IMR-90 (cell line): Measurements from ENCODE around the gene SLC35D2. TPM values are rescaled to one million over a fixed set of nuclear protein-coding genes. Genes with fewer than 3 reads are reported as not detected.

Experiments used
- ATAC-seq: fragments of 200-7000 bp; cut with Tn5 transposase; 2 replicates; pipeline ENCODE4 v1.9.1; 2020; ENCODE audit warnings: low read depth, mild to moderate bottlenecking, moderate library complexity
- BruUV-seq: library from RNA; stranded (reverse); fragments of 400-500 nt; replicated peaks from 2 replicates; lab custom pipeline; 2021; lab: Mats Ljungman, UMichigan
- CTCF ChIA-PET: fragments of 300-600 bp; formaldehyde crosslinking; extraction: SDS; loops from one replicate; lab custom pipeline; 2021; ENCODE audit warnings: antibody characterized with exemption; lab: Yijun Ruan, JAX
- POLR2A ChIA-PET: fragments of 300-600 bp; sonication (Branson Sonifier 250); formaldehyde crosslinking; loops from one replicate; lab custom pipeline; 2022; ENCODE audit warnings: antibody characterized with exemption; ENCODE audit not compliant: unreplicated experiment; lab: Charles Lee
- DNase-seq: peaks from one replicate; pipeline ENCODE4 v3.0.0; 2013
- H2AFZ ChIP-seq: replicated peaks from 2 replicates; pipeline ENCODE3; 2013; ENCODE audit warnings: low read length, mild to moderate bottlenecking; ENCODE audit not compliant: poor library complexity
- H2AK5ac ChIP-seq: 2 replicates; pipeline ENCODE4 v1.6.1; 2013; ENCODE audit warnings: low read depth, low read length, inconsistent platforms
- H2AK9ac ChIP-seq: replicated peaks from 2 replicates; pipeline ENCODE3; 2013; ENCODE audit warnings: mild to moderate bottlenecking, low read depth, low read length, moderate library complexity; ENCODE audit not compliant: poor library complexity
- H2BK120ac ChIP-seq: 2 replicates; pipeline ENCODE4 v1.6.1; 2013; ENCODE audit warnings: low read depth, low read length, inconsistent platforms
- H2BK15ac ChIP-seq: 3 replicates; pipeline ENCODE4 v1.6.1; 2013; ENCODE audit warnings: low read depth, low read length, inconsistent platforms
- H2BK20ac ChIP-seq: 2 replicates; pipeline ENCODE4 v1.6.1; 2013; ENCODE audit warnings: low read depth, mild to moderate bottlenecking, inconsistent platforms, low read length, moderate library complexity
- H2BK5ac ChIP-seq: 2 replicates; pipeline ENCODE4 v1.6.1; 2013; ENCODE audit warnings: mild to moderate bottlenecking, low read depth, low read length, inconsistent platforms; ENCODE audit not compliant: poor library complexity, severe bottlenecking
- H3K14ac ChIP-seq: replicated peaks from 2 replicates; pipeline ENCODE4 v1.6.1; 2013; ENCODE audit warnings: low read depth, low read length, inconsistent platforms
- H3K18ac ChIP-seq: 2 replicates; pipeline ENCODE4 v1.6.1; 2013; ENCODE audit warnings: low read depth, low read length, control low read depth
- H3K23ac ChIP-seq: 2 replicates; pipeline ENCODE4 v1.6.1; 2013; ENCODE audit warnings: low read depth, low read length, inconsistent platforms
- H3K27ac ChIP-seq: 2 replicates; pipeline ENCODE4 v1.5.1; 2013; ENCODE audit warnings: mild to moderate bottlenecking, control low read depth, low read length; ENCODE audit not compliant: insufficient read depth
- H3K27me3 ChIP-seq: 2 replicates; pipeline ENCODE4 v1.6.1; 2013; ENCODE audit warnings: low read length; ENCODE audit not compliant: control insufficient read depth, insufficient read depth
- H3K36me3 ChIP-seq: 2 replicates; pipeline ENCODE4 v1.6.1; 2013; ENCODE audit warnings: low read length, mixed read lengths; ENCODE audit not compliant: control insufficient read depth, insufficient read depth
- H3K4ac ChIP-seq: 2 replicates; pipeline ENCODE4 v1.6.1; 2013; ENCODE audit warnings: low read depth, low read length, inconsistent platforms
- H3K4me1 ChIP-seq: 2 replicates; pipeline ENCODE4 v1.6.1; 2013; ENCODE audit warnings: low read length, mixed read lengths; ENCODE audit not compliant: control insufficient read depth, insufficient read depth
- H3K4me2 ChIP-seq: 2 replicates; pipeline ENCODE4 v1.6.1; 2013; ENCODE audit warnings: low read depth, mild to moderate bottlenecking, control low read depth, low read length, moderate library complexity
- H3K4me3 ChIP-seq: 2 replicates; pipeline ENCODE4 v1.5.1; 2013; ENCODE audit warnings: low read depth, mild to moderate bottlenecking, control low read depth, low read length, moderate library complexity; ENCODE audit not compliant: insufficient read depth
- H3K56ac ChIP-seq: 2 replicates; pipeline ENCODE4 v1.6.1; 2013; ENCODE audit warnings: low read length, inconsistent platforms; ENCODE audit not compliant: insufficient read depth; ENCODE audit errors: extremely low read depth
- H3K79me1 ChIP-seq, 2 experiments: 2 replicates each; pipeline ENCODE4 v1.6.1; 2013; ENCODE audit warnings: low read length in 2 of 2, inconsistent platforms in 1 of 2, low read depth in 1 of 2
- H3K9ac ChIP-seq: 2 replicates; pipeline ENCODE4 v1.6.1; 2013; ENCODE audit warnings: low read depth, low read length, control low read depth
- H3K9me1 ChIP-seq: 2 replicates; pipeline ENCODE4 v1.6.1; 2013; ENCODE audit warnings: low read length, inconsistent platforms; ENCODE audit not compliant: insufficient read depth
- H3K9me3 ChIP-seq: 2 replicates; pipeline ENCODE4 v1.6.1; 2013; ENCODE audit warnings: low read length; ENCODE audit not compliant: control insufficient read depth, insufficient read depth
- H4K20me1 ChIP-seq: 2 replicates; pipeline ENCODE4 v1.6.1; 2013; ENCODE audit warnings: low read length, inconsistent platforms; ENCODE audit not compliant: insufficient read depth
- H4K5ac ChIP-seq: 2 replicates; pipeline ENCODE4 v1.6.1; 2013; ENCODE audit warnings: mild to moderate bottlenecking, low read depth, low read length, control low read depth
- H4K8ac ChIP-seq, 2 experiments: 2 replicates each; pipeline ENCODE4 v1.6.1; 2013; ENCODE audit warnings: low read depth in 2 of 2, low read length in 2 of 2, control low read depth in 1 of 2, inconsistent platforms in 1 of 2
- H4K91ac ChIP-seq: 2 replicates; pipeline ENCODE4 v1.6.1; 2013; ENCODE audit warnings: low read depth, low read length, inconsistent platforms; ENCODE audit not compliant: insufficient read depth
- CTCF ChIP-seq: conservative IDR thresholded peaks from 2 replicates; pipeline ENCODE4 v1.5.1; 2012; ENCODE audit warnings: mild to moderate bottlenecking, low read depth, low read length, improper control_type of control experiment
- FOS ChIP-seq: fragments of 150-350 bp; IDR thresholded peaks from 2 replicates; pipeline ENCODE4 v1.6.1; 2016; ENCODE audit warnings: low read depth, low read length
- MAZ ChIP-seq: IDR thresholded peaks from 2 replicates; pipeline ENCODE4 v1.6.1; 2012; ENCODE audit warnings: low read depth, mild to moderate bottlenecking, low read length, improper control_type of control experiment, moderate library complexity, borderline replicate concordance
- MXI1 ChIP-seq: IDR thresholded peaks from 2 replicates; pipeline ENCODE4 v1.6.1; 2012; ENCODE audit warnings: low read depth, mild to moderate bottlenecking, low read length, moderate library complexity, borderline replicate concordance
- NFE2L2 ChIP-seq: fragments of 150-350 bp; IDR thresholded peaks from 2 replicates; pipeline ENCODE4 v1.6.1; 2016; ENCODE audit warnings: low read depth, mild to moderate bottlenecking, low read length
- POLR2A ChIP-seq: IDR thresholded peaks from 2 replicates; pipeline ENCODE4 v1.6.1; 2012; ENCODE audit warnings: mild to moderate bottlenecking, low read depth, low read length
- RFX5 ChIP-seq: IDR thresholded peaks from 2 replicates; pipeline ENCODE4 v1.8.0; 2012; ENCODE audit warnings: low read depth, mild to moderate bottlenecking, low read length, moderate library complexity
- SMC3 ChIP-seq: fragments of 150-350 bp; IDR thresholded peaks from 2 replicates; pipeline ENCODE4 v1.6.1; 2016; ENCODE audit warnings: low read depth, mild to moderate bottlenecking, antibody characterized with exemption, low read length, moderate library complexity
- USF2 ChIP-seq: fragments of 150-350 bp; IDR thresholded peaks from 2 replicates; pipeline ENCODE4 v1.6.1; 2017; ENCODE audit warnings: mild to moderate bottlenecking, antibody characterized with exemption, low read length, low read depth
- dilution Hi-C: fragments of 300-500 bp; cut with HindIII; formaldehyde crosslinking; loops from one replicate; pipeline ENCODE4 v1.14.3; 2018; ENCODE audit warnings: low sequenced_read_pairs; ENCODE audit not compliant: unreplicated experiment
- in situ Hi-C: fragments of 300-500 bp; cut with MboI; formaldehyde crosslinking; loops from 3 replicates; pipeline ENCODE4 v1.14.3; 2019; ENCODE audit warnings: low sequenced_read_pairs, inconsistent platforms, mixed read lengths
- intact Hi-C: fragments of 100-400 bp; cut with micrococcal nuclease; formaldehyde crosslinking; loops from 2 replicates; pipeline ENCODE4 v1.10.0; 2022
- polyA plus RNA-seq, 3 experiments: library from polyadenylated mRNA; depleted of rRNA; stranded (reverse); fragments of >200 nt; gene quantifications; 2 replicates each; pipeline ENCODE4 v1.2.3, GENCODE V29; 2012; ENCODE audit warnings: low replicate concordance in 1 of 3
- total RNA-seq: library from RNA; depleted of rRNA; stranded (reverse); fragments of >200 nt; gene quantifications from 2 replicates; pipeline ENCODE4 v1.2.3, GENCODE V29; 2012

Gene SLC35D2
- total and polyA plus RNA-seq, 2 of the 4 experiments (the other 2 are of a cell fraction), result 9.7 to 11.8 TPM

GRCh38 chr9:96304230-96304629 lies 79.3 kb downstream of the SLC35D2 start:
- Histone ChIP-seq H2BK120ac (no peak overlapping the region), H3K27me3 (peaks cover 2% of the 10 kb centered on the region; the same call in 1 of the 2 replicates), H3K4me3 (no peak overlapping the region), H3K27ac (no peak overlapping the region), H3K79me1 (no peaks in the 10 kb centered on the region), H3K9me3 (no peaks in the 10 kb centered on the region), H3K4me2 (no peak overlapping the region), H2BK15ac (no peak overlapping the region), H3K9ac (no peak overlapping the region), H2AFZ (no peak overlapping the region), H3K4ac (no peak overlapping the region), H3K36me3 (no peaks in the 10 kb centered on the region), H3K56ac (no peak overlapping the region), H4K8ac (no peak overlapping the region), H4K20me1 (no peaks in the 10 kb centered on the region), H3K23ac (no peak overlapping the region), H2AK9ac (no peak overlapping the region), H3K18ac (no peak overlapping the region), H2BK20ac (no peak overlapping the region), H3K4me1 (peaks cover 2% of the 10 kb centered on the region; the same call in 1 of the 2 replicates), H3K14ac (no peak overlapping the region), H2AK5ac (no peak overlapping the region), H4K5ac (no peak overlapping the region), H2BK5ac (no peak overlapping the region), H4K91ac (no peak overlapping the region), H3K9me1 (0 out of 2 replicates have a peak, but pooled peaks cover 1% of the 10 kb centered on the region)
- ATAC-seq, result no peak
- ChIA-PET POLR2A (no interaction called here), CTCF (interaction anchor here (0.8 kb wide), 1 partner anchor 13 kb away, joined by 3 read pairs; no protein-coding TSS in a partner anchor)
- in situ Hi-C loops (no loop called here), intact Hi-C loops (no loop called here), dilution Hi-C loops (no loop called here)
- BruUV-seq, result no TSS peak
- no peak for TF ChIP-seq SMC3
- no peak for TF ChIP-seq MAZ
- no peak for TF ChIP-seq NFE2L2
- no peak for TF ChIP-seq POLR2A
- no peak for TF ChIP-seq MXI1
- TF ChIP-seq RFX5, result no peak
- TF ChIP-seq FOS, result no peak
- TF ChIP-seq CTCF, result no peak
- TF ChIP-seq USF2, result no peak
- DNase-seq, result no peak
